SU-DHL-6 (cell line): ENCODE measurements around the gene FGFR3.

Experiments
- H2AFZ ChIP-seq: fragments of 200-600 bp; sonication (generic); 2 replicates; pipeline ENCODE4 v1.6.1; 2014; ENCODE audit warnings: low read depth, mild to moderate bottlenecking, moderate library complexity, mixed read lengths, antibody characterized with exemption, low read length; ENCODE audit not compliant: severe bottlenecking
- H3F3A ChIP-seq: fragments of 200-600 bp; shearing (Covaris generic); 2 replicates; pipeline ENCODE4 v1.6.0; 2016; ENCODE audit warnings: antibody characterized with exemption, mild to moderate bottlenecking; ENCODE audit not compliant: insufficient read depth
- H3K27ac ChIP-seq: fragments of 200-600 bp; sonication (generic); 2 replicates; pipeline ENCODE4 v1.5.1; 2016; ENCODE audit warnings: low read depth, mild to moderate bottlenecking, low read length, moderate library complexity, mixed read lengths
- H3K27me3 ChIP-seq: fragments of 200-600 bp; sonication (generic), shearing (Covaris generic); 2 replicates; pipeline ENCODE4 v1.6.0; 2014; ENCODE audit warnings: mild to moderate bottlenecking, low read length
- H3K36me3 ChIP-seq: fragments of 200-600 bp; sonication (generic); 2 replicates; pipeline ENCODE4 v1.6.1; 2014; ENCODE audit warnings: mild to moderate bottlenecking, low read length, mixed read lengths
- H3K4me2 ChIP-seq: fragments of 300-600, 200-600 bp; shearing (Covaris generic), sonication (generic); 2 replicates; pipeline ENCODE4 v1.6.0; 2014; ENCODE audit warnings: low read length, low read depth, mild to moderate bottlenecking; ENCODE audit not compliant: poor library complexity, severe bottlenecking
- H3K4me3 ChIP-seq: fragments of 200-600 bp; sonication (generic); 2 replicates; pipeline ENCODE4 v1.5.1; 2014; ENCODE audit warnings: antibody characterized with exemption, low read length, mild to moderate bottlenecking, mixed read lengths; ENCODE audit not compliant: insufficient read depth, poor library complexity, severe bottlenecking
- H3K79me2 ChIP-seq: fragments of 200-600 bp; sonication (generic); 2 replicates; pipeline ENCODE4 v1.6.1; 2014; ENCODE audit warnings: mild to moderate bottlenecking, low read length, moderate library complexity; ENCODE audit not compliant: insufficient read depth
- H3K9ac ChIP-seq: fragments of 200-600 bp; sonication (generic); 2 replicates; pipeline ENCODE4 v1.7.0; 2014; ENCODE audit warnings: mild to moderate bottlenecking, low read length
- H3K9me2 ChIP-seq: fragments of 200-600 bp; sonication (generic); replicated peaks from 2 replicates; pipeline ENCODE4 v1.6.1; 2014; ENCODE audit warnings: low read length; ENCODE audit not compliant: insufficient read depth
- H3K9me3 ChIP-seq: fragments of 200-600 bp; sonication (generic); 2 replicates; pipeline ENCODE4 v1.6.1; 2014; ENCODE audit warnings: low read length, mixed read lengths; ENCODE audit not compliant: insufficient read depth
- H4K20me1 ChIP-seq: fragments of 200-600 bp; sonication (generic); 2 replicates; pipeline ENCODE4 v1.6.1; 2014; ENCODE audit warnings: low read depth, mild to moderate bottlenecking, antibody characterized with exemption, low read length, moderate library complexity, mixed read lengths
- CTCF ChIP-seq: fragments of 200-600 bp; sonication (generic); IDR thresholded peaks from one replicate; pipeline ENCODE4 v1.5.1; 2017; ENCODE audit warnings: antibody characterized with exemption, mild to moderate bottlenecking, low read length, moderate library complexity; ENCODE audit not compliant: insufficient read depth, poor library complexity, severe bottlenecking
- EZH2phosphoT487 ChIP-seq: fragments of 200-600 bp; sonication (generic), shearing (Covaris generic); conservative IDR thresholded peaks from 2 replicates; pipeline ENCODE4 v1.6.1; 2018; ENCODE audit warnings: mild to moderate bottlenecking, antibody characterized with exemption, low read length, moderate library complexity, mixed read lengths

FGFR3 gene

GRCh38 chr4:1815997-1816860, 23.1 kb downstream of the FGFR3 start:
- TF ChIP-seq EZH2phosphoT487, result no peak
- no peak for TF ChIP-seq CTCF
- no peaks in the 10 kb centered on the region; the same call in 1 of the 2 replicates for H3K36me3 ChIP-seq
- no peaks in the 10 kb centered on the region for H3K9me2 ChIP-seq
- H3K27ac ChIP-seq, result no peak overlapping the region
- H3K9ac ChIP-seq, result no peak overlapping the region
- H4K20me1 ChIP-seq, result no peaks in the 10 kb centered on the region
- no peaks in the 10 kb centered on the region for H3F3A ChIP-seq
- no peaks in the 10 kb centered on the region for H3K27me3 ChIP-seq
- H3K79me2 ChIP-seq, result no peaks in the 10 kb centered on the region
- H2AFZ ChIP-seq, result no peak overlapping the region
- H3K9me3 ChIP-seq, result no peaks in the 10 kb centered on the region
- no peak overlapping the region for H3K4me3 ChIP-seq
- no peak overlapping the region for H3K4me2 ChIP-seq

DNA sequence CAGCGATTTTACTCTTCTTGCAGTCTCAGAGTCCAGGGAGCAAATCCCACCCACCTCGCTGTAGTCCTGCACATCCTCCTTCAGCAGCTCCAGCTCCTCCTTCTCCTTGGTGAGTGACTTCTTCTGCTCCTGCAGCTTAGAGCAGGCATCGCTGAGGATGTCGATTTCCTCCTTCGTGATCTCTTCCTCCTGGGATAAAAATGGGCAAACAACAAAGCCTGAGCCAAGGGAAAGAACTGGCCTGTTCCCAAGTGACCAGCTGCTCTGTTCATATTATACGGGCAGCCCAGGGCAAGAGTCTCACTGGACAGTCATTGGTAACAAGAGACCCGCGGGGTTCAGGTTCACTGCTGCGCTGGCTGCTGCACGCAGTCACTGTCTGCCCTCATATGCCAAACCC, 26.2 kb downstream of the FGFR3 start:
- H3K4me2 ChIP-seq, result no peak overlapping the region
- no peaks in the 10 kb centered on the region for H3K27me3 ChIP-seq
- TF ChIP-seq CTCF (no peak), EZH2phosphoT487 (no peak)
- H3K9me3 ChIP-seq, result no peaks in the 10 kb centered on the region
- no peak overlapping the region for H3K4me3 ChIP-seq
- no peaks in the 10 kb centered on the region for H3K79me2 ChIP-seq
- no peaks in the 10 kb centered on the region for H4K20me1 ChIP-seq
- no peak overlapping the region for H2AFZ ChIP-seq
- H3F3A ChIP-seq, result no peaks in the 10 kb centered on the region
- no peak overlapping the region for H3K9ac ChIP-seq
- no peaks in the 10 kb centered on the region for H3K9me2 ChIP-seq
- H3K27ac ChIP-seq, result no peak overlapping the region
- H3K36me3 ChIP-seq, result no peaks in the 10 kb centered on the region; the same call in 1 of the 2 replicates

DNA sequence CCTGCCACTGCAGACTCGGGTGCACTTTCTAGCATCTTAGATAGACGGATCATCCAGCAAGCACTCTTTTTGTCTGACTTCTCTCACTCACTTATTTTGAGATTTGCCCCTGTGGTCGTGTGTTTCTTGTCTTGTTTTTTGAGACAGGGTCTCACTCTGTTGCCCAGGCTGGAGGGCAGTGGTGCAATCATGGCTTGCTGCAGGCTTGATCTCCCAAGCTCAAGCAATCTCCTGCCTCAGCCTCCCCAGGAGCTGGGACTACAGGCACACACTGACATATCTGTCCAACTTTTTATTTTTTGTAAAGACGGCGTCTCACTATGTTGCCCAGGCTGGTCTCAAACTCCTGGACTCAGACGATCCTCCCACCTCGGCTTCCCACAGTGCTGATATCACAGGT, 26.7 kb downstream of the FGFR3 start:
- H2AFZ ChIP-seq, result no peak overlapping the region
- no peaks in the 10 kb centered on the region for H3K9me2 ChIP-seq
- no peaks in the 10 kb centered on the region for H3K79me2 ChIP-seq
- no peaks in the 10 kb centered on the region for H3K9me3 ChIP-seq
- no peak overlapping the region for H3K4me3 ChIP-seq
- no peaks in the 10 kb centered on the region; the same call in 1 of the 2 replicates for H3K36me3 ChIP-seq
- H3F3A ChIP-seq, result no peaks in the 10 kb centered on the region
- H4K20me1 ChIP-seq, result no peaks in the 10 kb centered on the region
- no peaks in the 10 kb centered on the region for H3K27me3 ChIP-seq
- TF ChIP-seq EZH2phosphoT487, result no peak
- no peak for TF ChIP-seq CTCF
- H3K9ac ChIP-seq, result no peak overlapping the region
- H3K4me2 ChIP-seq, result no peak overlapping the region
- no peak overlapping the region for H3K27ac ChIP-seq
